Kidney glomerular epithelial cell (primary cell): Measurements from ENCODE around the gene ALS2CL.
A peak's percentile ranks its signal among the peaks of the same experiment; 100 is the strongest.

Source experiments
- DNase-seq: peaks from one replicate; lab custom pipeline; 2025; lab: John Stamatoyannopoulos, UW

ALS2CL gene

GRCh38 chr3:46632792-46633191 lies 60.7 kb downstream of the ALS2CL start:
- DNase-seq: no peak

- peak; percentile 76 for DNase-seq
Observed at GRCh38 chr3:46629551-46630517, 63.6 kb downstream of the ALS2CL start.

GRCh38 chr3:46628901-46629369 lies 64.5 kb downstream of the ALS2CL start:
- DNase-seq: no peak

DNA sequence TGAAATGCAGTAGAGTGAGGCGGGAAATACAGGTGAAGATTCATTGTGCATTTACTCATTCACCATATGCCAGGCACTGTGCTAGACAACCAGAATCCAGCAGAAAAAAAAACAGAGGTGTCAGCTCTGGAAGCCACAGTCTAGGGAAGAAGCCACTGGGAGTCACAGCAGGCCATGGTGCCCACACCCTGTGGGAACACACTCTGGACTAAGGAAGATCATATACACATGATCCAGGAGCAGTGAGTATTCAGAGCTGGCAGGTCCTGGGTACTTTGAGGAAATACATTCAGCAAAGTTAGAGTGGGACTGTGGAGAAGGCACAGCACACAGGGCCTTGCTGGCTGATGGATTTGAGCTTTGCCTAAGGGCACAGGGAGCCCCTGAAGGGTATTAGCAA lies 66.4 kb downstream of the ALS2CL start:
- no peak for DNase-seq

DNA sequence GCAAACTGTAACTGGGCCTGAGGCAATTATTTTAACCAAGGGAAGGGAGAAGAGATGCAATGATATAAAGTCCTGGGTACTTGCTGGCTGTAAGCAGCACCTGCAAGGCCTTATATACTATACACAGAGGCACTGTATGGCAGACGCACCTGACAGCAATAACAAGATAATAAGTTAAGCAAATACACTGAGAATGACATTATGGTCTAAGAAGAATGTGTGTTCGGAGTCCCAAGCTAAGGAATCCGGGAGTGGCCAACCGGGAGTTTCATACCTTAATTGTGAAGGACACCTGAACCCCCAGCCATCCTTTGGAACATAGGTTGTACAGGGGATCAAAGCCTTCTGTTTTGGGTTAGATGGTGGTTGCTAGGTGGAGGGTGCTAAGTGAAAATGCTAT lies 67.4 kb downstream of the ALS2CL start:
- DNase-seq: no peak

- no peak for DNase-seq
Observed at GRCh38 chr3:46624975-46625490, 68.4 kb downstream of the ALS2CL start.

GRCh38 chr3:46624533-46624932 lies 68.9 kb downstream of the ALS2CL start:
- no peak for DNase-seq

DNA sequence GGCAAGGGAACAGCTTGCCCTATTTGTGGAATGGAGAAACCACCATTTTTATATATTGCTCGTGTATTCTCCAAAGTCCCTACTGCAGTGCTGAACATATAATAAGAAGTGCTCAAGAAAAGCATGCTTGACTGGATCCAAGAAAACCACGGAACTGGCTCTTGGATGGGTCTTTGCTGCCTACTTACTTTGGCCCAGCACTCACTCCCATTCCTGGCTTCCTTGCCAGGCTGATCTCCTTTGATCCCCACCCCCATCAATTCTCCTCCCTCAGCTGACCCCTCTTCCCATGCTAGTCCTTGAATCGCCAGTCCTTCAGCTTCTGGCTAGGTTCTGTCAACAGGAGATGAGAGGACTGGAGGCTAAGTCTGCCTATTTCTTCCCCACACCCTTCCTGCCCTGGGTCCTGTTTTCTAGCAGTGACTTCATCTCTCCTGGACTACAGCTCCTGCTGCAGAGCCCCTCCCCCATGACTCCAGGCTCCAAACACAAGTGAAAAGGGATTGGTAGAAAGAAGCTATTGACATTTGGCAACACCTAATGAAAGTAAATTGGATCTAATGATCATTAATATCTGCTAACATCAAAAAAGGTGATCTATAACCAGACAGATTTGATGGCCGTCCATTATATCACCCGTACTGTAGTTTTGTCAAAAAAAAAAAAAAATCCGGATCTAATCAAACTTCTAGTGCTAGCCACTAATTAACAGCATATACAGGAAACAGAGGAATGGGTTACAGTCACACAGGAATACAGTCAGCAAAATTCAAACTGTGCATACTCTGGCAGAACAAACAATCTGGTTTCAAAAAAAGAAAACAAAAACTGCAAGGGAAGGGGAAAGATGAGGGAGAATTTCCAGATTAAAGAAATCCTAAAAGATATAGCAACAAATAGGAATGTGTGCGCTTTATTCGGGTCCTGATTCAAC lies 73.4 kb downstream of the ALS2CL start:
- no peak for DNase-seq
